Lung (tissue), 12 donors: ENCODE measurements around the gene TCEAL3. TPM values are rescaled to one million over a fixed set of nuclear protein-coding genes. Genes with fewer than 3 reads are reported as not detected.
"Not testable (repeated sequence)": the region's sequence is repeated elsewhere in the genome, so short reads cannot be mapped to it uniquely, and the experiment has no call there.

Experiments used
- ATAC-seq: fragments of 200-7000 bp; cut with Tn5 transposase; one replicate; pipeline ENCODE4 v1.9.1; 2020; ENCODE audit warnings: moderate number of reproducible peaks; ENCODE audit not compliant: insufficient read depth, low FRiP score
- DNase-seq, 3 donors: peaks; one replicate each; pipeline ENCODE4 v3.0.0-alpha.2; 2013 to 2017
- H3K27ac ChIP-seq, 2 donors: one replicate each; pipeline ENCODE4 v1.5.1; 2013; ENCODE audit warnings: mild to moderate bottlenecking in 2 of 2, moderate library complexity in 2 of 2, control low read depth in 1 of 2, inconsistent platforms in 1 of 2, low read depth in 1 of 2, low read length in 1 of 2
- H3K27me3 ChIP-seq, 3 donors: one replicate each; pipeline ENCODE4 v1.5.1; 2013; ENCODE audit warnings: low read length in 2 of 3; ENCODE audit not compliant: control insufficient read depth in 3 of 3, insufficient read depth in 3 of 3
- H3K36me3 ChIP-seq, 4 donors: one replicate each; pipeline ENCODE4 v1.5.1; 2013; ENCODE audit warnings: low read length in 4 of 4, mild to moderate bottlenecking in 1 of 4, moderate library complexity in 1 of 4; ENCODE audit not compliant: control insufficient read depth in 4 of 4, insufficient read depth in 4 of 4
- H3K4me1 ChIP-seq, 5 donors: one replicate each; pipeline ENCODE4 v1.5.1; 2013; ENCODE audit warnings: low read length in 5 of 5, mild to moderate bottlenecking in 2 of 5, moderate library complexity in 1 of 5; ENCODE audit not compliant: control insufficient read depth in 5 of 5, insufficient read depth in 5 of 5
- H3K4me3 ChIP-seq: one replicate; pipeline ENCODE4 v1.5.1; 2013; ENCODE audit warnings: mild to moderate bottlenecking, control low read depth, moderate library complexity
- H3K9ac ChIP-seq, 2 donors: one replicate each; pipeline ENCODE4 v1.5.1; 2013; ENCODE audit warnings: low read length in 2 of 2, control low read depth in 1 of 2; ENCODE audit not compliant: insufficient read depth in 1 of 2
- H3K9me3 ChIP-seq, 4 donors: one replicate each; pipeline ENCODE4 v1.5.1; 2013; ENCODE audit warnings: low read length in 3 of 4, mild to moderate bottlenecking in 1 of 4, moderate library complexity in 1 of 4; ENCODE audit not compliant: control insufficient read depth in 4 of 4, insufficient read depth in 3 of 4
- CTCF ChIP-seq: IDR thresholded peaks from 2 replicates; pipeline ENCODE4 v1.5.1; 2012; ENCODE audit warnings: mild to moderate bottlenecking; ENCODE audit errors: control extremely low read depth, extremely low read depth
- WGBS, 2 donors: extraction: QIAGEN DNeasy Blood & Tissue Kit; methylation state at CpG; one replicate each; pipeline ENCODE4 v1.1.7; 2013; 5-methylcytosine and 5-hydroxymethylcytosine counted together
- polyA plus RNA-seq, 2 donors: library from polyadenylated mRNA; stranded (reverse); fragments of 200-250 nt; gene quantifications; one replicate each; pipeline ENCODE4 v1.2.1, GENCODE V29; 2013
- total RNA-seq, 2 donors: library from RNA; depleted of rRNA in 1 of 2; stranded (reverse); fragments of >200 nt in 1 of 2; gene quantifications; one replicate each; pipeline ENCODE4 v1.2.1, GENCODE V29; 2014 to 2021
- donor health status: control.
- donor health status: control.
- donor health status: Bipolar disorder and iron deficiency.
- donor health status: healthy.
- donor health status: DM: yes; HTN: yes; CAD: no.

Gene TCEAL3
- total and polyA plus RNA-seq, 4 donors = 5.9 to 37.9 (median 28.9) TPM

GRCh38 chrX:103586314-103586646 is 21.5 kb upstream of the TCEAL3 start:
- TF ChIP-seq CTCF = no peak
- H3K4me3 ChIP-seq = peak overlapping the region; percentile 86
- ATAC-seq = no peak
- H3K9me3 ChIP-seq = peaks cover 0 to 10% (median 0%) of the 10 kb centered on the region in 4 donors
- WGBS, 2 donors = 0 to 33% methylated on average over 2 to 5 of the region's 5 CpGs
- peak in 2 of 3 donors; percentile 21 to 35 for DNase-seq
- H3K9ac ChIP-seq = peak overlapping the region in 1 of 2 donors; percentile 70
- H3K27me3 ChIP-seq = peaks cover 0 to 13% (median 4%) of the 10 kb centered on the region in 3 donors
- H3K4me1 ChIP-seq = peaks cover 0 to 2% (median 0%) of the 10 kb centered on the region in 5 donors
- H3K36me3 ChIP-seq = peaks cover 0 to 2% (median 0%) of the 10 kb centered on the region in 4 donors
- peak overlapping the region; percentile 67 to 91 for H3K27ac ChIP-seq

- Histone ChIP-seq H3K4me3 (no peak overlapping the region), H3K27ac (no peak overlapping the region), H3K36me3 (peaks cover 0 to 2% (median 0%) of the 10 kb centered on the region in 4 donors), H3K27me3 (peaks cover 0 to 13% (median 4%) of the 10 kb centered on the region in 3 donors), H3K9me3 (peaks cover 0 to 10% (median 0%) of the 10 kb centered on the region in 4 donors), H3K4me1 (peaks cover 0 to 2% (median 0%) of the 10 kb centered on the region in 5 donors), H3K9ac (no peak overlapping the region)
- WGBS, 2 donors = 51 to 77% methylated on average over 4 of the region's 4 CpGs
- ATAC-seq = no peak
- peak in 1 of 3 donors; percentile 1 for DNase-seq
- TF ChIP-seq CTCF = no peak
These were observed 21.1 kb upstream of the TCEAL3 start for GRCh38 chrX:103586659-103587058.

GRCh38 chrX:103592295-103592694 is 15.5 kb upstream of the TCEAL3 start:
- not testable (repeated sequence) for H3K9me3 ChIP-seq, ATAC-seq, H3K27ac ChIP-seq, H3K36me3 ChIP-seq, DNase-seq, H3K4me1 ChIP-seq, H3K4me3 ChIP-seq, H3K9ac ChIP-seq
- H3K27me3 ChIP-seq = peaks cover 0 to 13% (median 0%) of the 10 kb centered on the region in 3 donors
- WGBS, 2 donors = 98 to 100% methylated on average over 1 of the region's 1 CpG

GRCh38 chrX:103595202-103595601 is 12.6 kb upstream of the TCEAL3 start:
- not testable (repeated sequence) for DNase-seq, H3K27ac ChIP-seq, H3K4me3 ChIP-seq, H3K9ac ChIP-seq, ATAC-seq, H3K27me3 ChIP-seq, H3K4me1 ChIP-seq, H3K36me3 ChIP-seq, H3K9me3 ChIP-seq
- WGBS, 2 donors = 92 to 95% methylated on average over 6 of the region's 6 CpGs
